Measurements from ENCODE around the gene ZNF385B. TPM values are rescaled to one million over a fixed set of nuclear protein-coding genes. Genes with fewer than 3 reads are reported as not detected.

The ZNF385B gene
- total RNA-seq, 2 donors from 2014 or later, result 5.3 to 18.1 TPM

DNA sequence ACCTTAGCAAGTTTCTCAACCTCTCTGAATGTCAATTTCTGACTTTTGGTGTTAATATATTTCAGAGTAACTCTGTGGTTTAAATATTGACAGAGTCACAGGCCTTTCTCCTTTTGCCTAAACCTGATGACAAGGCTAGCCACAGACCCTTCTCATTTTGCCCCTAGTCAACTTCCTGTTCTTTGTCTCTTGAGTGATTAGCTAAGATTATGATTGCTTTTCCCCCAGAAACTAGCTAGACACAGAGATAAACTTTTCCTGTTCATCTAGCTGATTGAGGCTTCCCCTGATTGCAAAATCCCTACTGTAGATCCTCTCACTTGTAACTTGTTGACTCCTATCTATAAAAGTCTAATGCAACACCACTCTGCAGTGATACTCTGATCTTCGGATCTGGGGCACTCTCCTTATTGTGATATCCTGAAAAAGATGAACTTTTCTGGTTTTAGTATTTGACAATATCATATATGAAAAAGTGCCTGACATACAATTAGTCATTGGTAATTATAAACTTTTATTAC, 241.4 kb downstream of the ZNF385B start:
- peaks cover 18% of the 10 kb centered on the region for H3K9me3 ChIP-seq (ENCODE audit: control insufficient read depth, low read length)
- TF ChIP-seq, protein P1, sequence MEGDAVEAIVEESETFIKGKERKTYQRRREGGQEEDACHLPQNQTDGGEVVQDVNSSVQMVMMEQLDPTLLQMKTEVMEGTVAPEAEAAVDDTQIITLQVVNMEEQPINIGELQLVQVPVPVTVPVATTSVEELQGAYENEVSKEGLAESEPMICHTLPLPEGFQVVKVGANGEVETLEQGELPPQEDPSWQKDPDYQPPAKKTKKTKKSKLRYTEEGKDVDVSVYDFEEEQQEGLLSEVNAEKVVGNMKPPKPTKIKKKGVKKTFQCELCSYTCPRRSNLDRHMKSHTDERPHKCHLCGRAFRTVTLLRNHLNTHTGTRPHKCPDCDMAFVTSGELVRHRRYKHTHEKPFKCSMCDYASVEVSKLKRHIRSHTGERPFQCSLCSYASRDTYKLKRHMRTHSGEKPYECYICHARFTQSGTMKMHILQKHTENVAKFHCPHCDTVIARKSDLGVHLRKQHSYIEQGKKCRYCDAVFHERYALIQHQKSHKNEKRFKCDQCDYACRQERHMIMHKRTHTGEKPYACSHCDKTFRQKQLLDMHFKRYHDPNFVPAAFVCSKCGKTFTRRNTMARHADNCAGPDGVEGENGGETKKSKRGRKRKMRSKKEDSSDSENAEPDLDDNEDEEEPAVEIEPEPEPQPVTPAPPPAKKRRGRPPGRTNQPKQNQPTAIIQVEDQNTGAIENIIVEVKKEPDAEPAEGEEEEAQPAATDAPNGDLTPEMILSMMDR (conservative IDR thresholded peaks at IDR 0.05), result no peak
- H3K27ac ChIP-seq (ENCODE audit: low read depth, low read length), result no peak overlapping the region
- Mint-ChIP-seq H3K27me3 (ENCODE audit: insufficient read depth) (no peaks in the 10 kb centered on the region), H3K36me3 (ENCODE audit: low read depth) (peaks cover 6% of the 10 kb centered on the region), H3K27ac (no peak overlapping the region), H3K9me3 (peaks cover 10% of the 10 kb centered on the region), H3K4me1 (no peaks in the 10 kb centered on the region), H3K4me3 (no peak overlapping the region)
- WGBS, 2 experiments (ENCODE audit: insufficient coverage in 1 of 2, insufficient read length in 1 of 2), result 100% methylated on average over 1 of the region's 1 CpG; no CpG with 5 or more reads in 1 of the 2 experiments
- no peak for DNase-seq
- H3K36me3 ChIP-seq (ENCODE audit: control insufficient read depth, insufficient read depth, low read length), result no peaks in the 10 kb centered on the region
- no peaks in the 10 kb centered on the region for H3K4me1 ChIP-seq (ENCODE audit: control insufficient read depth, insufficient read depth, low read length)
- no peaks in the 10 kb centered on the region for H3K27me3 ChIP-seq (ENCODE audit: control insufficient read depth, insufficient read depth, low read length, poor library complexity, severe bottlenecking)
- H3K4me3 ChIP-seq (ENCODE audit: low read length), result peak overlapping the region; percentile 5
- H3K9ac ChIP-seq (ENCODE audit: extremely low read depth, low read length, poor library complexity, severe bottlenecking), result no peak overlapping the region

DNA sequence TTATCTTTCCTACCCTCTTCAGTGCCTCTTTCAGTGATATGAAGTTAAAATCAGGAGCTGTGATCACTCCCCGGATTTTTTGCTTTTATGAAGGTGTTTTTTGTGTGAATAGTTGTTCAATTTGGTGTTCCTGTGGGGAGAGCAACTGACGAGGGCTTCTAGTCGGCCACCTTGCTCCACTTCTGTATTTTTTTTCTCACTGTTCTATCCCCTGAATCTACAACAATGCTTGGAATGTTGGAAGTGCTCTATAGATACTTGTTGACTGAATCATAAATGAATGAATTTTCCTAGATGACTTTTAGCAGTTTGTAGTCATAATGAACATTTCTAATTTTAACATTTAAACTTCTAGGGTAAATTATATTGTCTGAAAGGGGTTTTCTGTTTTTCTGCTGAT, 247.3 kb downstream of the ZNF385B start:
- H3K27ac Mint-ChIP-seq, result no peak overlapping the region
- H3K27ac ChIP-seq (ENCODE audit: low read depth, low read length), result no peak overlapping the region
- 87% methylated on average over 3 of the region's 3 CpGs; no CpG with 5 or more reads in 1 of the 2 experiments for WGBS, 2 experiments (ENCODE audit: insufficient coverage in 1 of 2, insufficient read length in 1 of 2)

DNA sequence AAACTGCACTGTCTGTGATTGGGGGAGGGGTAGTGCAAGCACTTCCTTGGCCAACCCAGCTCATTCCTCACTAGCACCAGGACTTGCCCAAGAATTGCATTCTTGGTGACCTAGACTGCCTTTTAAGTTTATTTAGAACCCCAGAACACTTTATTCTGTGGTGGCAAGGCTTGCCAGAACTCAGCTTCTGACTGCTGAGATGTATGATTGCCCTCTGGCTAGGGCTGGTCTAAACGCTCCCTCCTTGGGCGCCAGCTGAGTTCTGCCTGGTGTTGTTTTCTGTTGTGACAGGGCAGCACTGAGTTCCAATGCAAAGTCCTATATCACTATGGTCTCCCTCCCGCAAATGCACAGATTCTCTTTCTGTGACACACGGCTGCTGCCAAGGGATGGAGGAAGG, 247.7 kb downstream of the ZNF385B start:
- 83 to 86% methylated on average over 2 to 4 of the region's 4 CpGs for WGBS, 2 experiments (ENCODE audit: insufficient coverage in 1 of 2, insufficient read length in 1 of 2)
- no peak overlapping the region for H3K27ac ChIP-seq (ENCODE audit: low read depth, low read length)
- no peak overlapping the region for H3K4me3 Mint-ChIP-seq

More for the DNA sequence above, 247.3 kb downstream of the ZNF385B start:
- no peak overlapping the region for H3K4me3 Mint-ChIP-seq
- H3K9me3 ChIP-seq (ENCODE audit: control insufficient read depth, low read length), result no peaks in the 10 kb centered on the region
- no peaks in the 10 kb centered on the region for H3K27me3 ChIP-seq (ENCODE audit: control insufficient read depth, insufficient read depth, low read length, poor library complexity, severe bottlenecking)
- H3K4me1 ChIP-seq (ENCODE audit: control insufficient read depth, insufficient read depth, low read length), result peaks cover 11% of the 10 kb centered on the region
- H3K4me1 Mint-ChIP-seq, result peaks cover 15% of the 10 kb centered on the region
- no peak for DNase-seq
- H3K4me3 ChIP-seq (ENCODE audit: low read length), result no peak overlapping the region
- TF ChIP-seq, protein P1 (conservative IDR thresholded peaks at IDR 0.05), result no peak
- H3K27me3 Mint-ChIP-seq (ENCODE audit: insufficient read depth), result no peaks in the 10 kb centered on the region
- H3K36me3 Mint-ChIP-seq (ENCODE audit: low read depth), result no peaks in the 10 kb centered on the region
- no peak overlapping the region for H3K9ac ChIP-seq (ENCODE audit: extremely low read depth, low read length, poor library complexity, severe bottlenecking)
- H3K36me3 ChIP-seq (ENCODE audit: control insufficient read depth, insufficient read depth, low read length), result no peaks in the 10 kb centered on the region
- no peaks in the 10 kb centered on the region for H3K9me3 Mint-ChIP-seq

More for the DNA sequence above, 247.7 kb downstream of the ZNF385B start:
- no peak overlapping the region for H3K9ac ChIP-seq (ENCODE audit: extremely low read depth, low read length, poor library complexity, severe bottlenecking)
- H3K27me3 Mint-ChIP-seq (ENCODE audit: insufficient read depth), result no peaks in the 10 kb centered on the region
- no peaks in the 10 kb centered on the region for H3K9me3 Mint-ChIP-seq
- no peaks in the 10 kb centered on the region for H3K36me3 ChIP-seq (ENCODE audit: control insufficient read depth, insufficient read depth, low read length)
- H3K36me3 Mint-ChIP-seq (ENCODE audit: low read depth), result no peaks in the 10 kb centered on the region
- H3K4me3 ChIP-seq (ENCODE audit: low read length), result no peak overlapping the region
- peaks cover 11% of the 10 kb centered on the region for H3K4me1 ChIP-seq (ENCODE audit: control insufficient read depth, insufficient read depth, low read length)
- no peak overlapping the region for H3K27ac Mint-ChIP-seq
- no peaks in the 10 kb centered on the region for H3K27me3 ChIP-seq (ENCODE audit: control insufficient read depth, insufficient read depth, low read length, poor library complexity, severe bottlenecking)
- DNase-seq, result no peak
- TF ChIP-seq, protein P1 (conservative IDR thresholded peaks at IDR 0.05), result no peak
- H3K4me1 Mint-ChIP-seq, result peaks cover 15% of the 10 kb centered on the region
- no peaks in the 10 kb centered on the region for H3K9me3 ChIP-seq (ENCODE audit: control insufficient read depth, low read length)

Measured in endodermal cell (in vitro differentiated cells).